HL-60/S4 treated with retinoic acid at 250 ng/mL for 4 days and 3 days (cell line): Measurements from ENCODE around the gene MYOG.

ENCODE experiments used
- in situ Hi-C: fragments of 300-500 bp; cut with MboI; formaldehyde crosslinking; loops from 2 replicates; pipeline ENCODE4 v1.7.0; 2022; ENCODE audit warnings: low sequenced_read_pairs

The MYOG gene

DNA sequence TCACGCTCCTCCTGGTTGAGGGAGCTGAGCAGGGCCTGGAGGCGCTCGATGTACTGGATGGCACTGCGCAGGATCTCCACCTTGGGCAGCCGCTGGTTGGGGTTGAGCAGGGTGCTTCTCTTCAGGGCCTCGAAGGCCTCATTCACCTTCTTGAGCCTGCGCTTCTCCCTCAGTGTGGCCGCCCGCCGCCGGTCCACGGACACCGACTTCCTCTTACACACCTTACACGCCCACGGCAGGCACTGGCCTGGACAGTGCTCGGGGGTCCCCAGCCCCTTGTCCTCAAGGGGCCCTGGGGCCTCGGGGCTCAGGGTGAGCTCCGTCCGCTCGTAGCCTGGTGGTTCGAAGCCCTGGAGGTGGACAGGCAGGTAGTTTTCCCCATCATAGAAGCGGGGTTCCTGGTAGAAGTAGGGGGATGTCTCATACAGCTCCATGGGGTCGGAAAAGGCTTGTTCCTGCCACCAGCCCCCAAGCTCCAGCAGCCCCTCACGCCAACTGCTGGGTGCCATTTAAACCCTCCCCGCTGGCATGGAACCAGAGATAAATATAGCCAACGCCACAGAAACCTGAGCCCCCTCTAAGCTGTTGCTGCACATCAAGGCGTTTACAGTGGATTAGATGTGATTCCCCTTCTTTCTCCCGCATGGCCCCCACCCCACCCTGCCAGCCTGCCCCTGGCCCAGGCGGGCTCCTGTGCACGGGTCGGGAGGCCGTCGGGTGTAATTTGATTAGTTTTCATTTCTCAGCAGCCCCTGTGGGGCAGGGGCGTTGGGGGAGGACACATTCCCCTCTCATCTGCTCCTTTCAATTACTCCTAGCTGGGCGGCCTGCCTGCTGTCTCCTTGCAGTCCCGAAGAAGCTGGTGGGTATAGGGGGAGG, at the start of gene MYOG:
Gene MYOG (minus strand): TSS at position 485 of the 879 bp plus-strand sequence. CDS start 51 bp downstream, at position 434.
- in situ Hi-C loops, result no loop called here

DNA sequence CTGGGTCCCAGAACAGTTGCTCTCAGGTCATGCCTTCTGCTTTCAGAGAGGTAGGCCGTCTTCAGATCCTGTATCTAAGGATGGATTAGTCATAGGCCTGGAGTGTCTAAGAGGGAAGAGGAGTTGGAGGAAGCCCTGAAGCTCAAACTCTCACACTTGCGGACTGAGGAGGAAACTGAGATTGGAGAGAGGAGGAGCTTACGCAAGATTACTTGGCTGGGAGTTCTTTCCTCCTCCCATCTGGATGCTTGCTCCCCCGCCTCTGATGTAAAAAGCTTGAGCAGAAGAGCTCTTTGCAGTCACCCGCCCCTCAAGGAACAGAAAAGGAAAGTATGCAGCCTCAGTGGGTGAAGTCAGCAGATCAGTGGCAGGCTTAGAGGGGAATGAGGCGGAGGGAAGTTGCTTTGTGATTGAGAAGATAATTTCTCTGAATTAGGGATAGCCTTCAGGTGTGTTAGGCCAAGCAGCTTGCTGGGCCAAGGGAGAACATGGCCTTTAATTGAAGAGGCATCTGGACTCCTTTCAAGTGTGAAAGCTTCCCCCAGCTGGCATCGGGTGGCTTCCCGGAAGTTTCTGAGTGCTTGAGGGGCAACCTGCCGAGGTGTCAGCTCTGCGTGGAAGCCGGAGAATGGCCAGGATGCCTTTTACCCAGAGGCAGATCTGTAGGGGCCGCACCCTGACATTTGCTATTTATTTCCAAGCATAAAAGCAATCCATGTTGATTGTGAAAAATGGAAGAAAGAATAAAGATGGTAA, 48.3 kb upstream of the MYOG start:
- in situ Hi-C loops, result no loop called here

DNA sequence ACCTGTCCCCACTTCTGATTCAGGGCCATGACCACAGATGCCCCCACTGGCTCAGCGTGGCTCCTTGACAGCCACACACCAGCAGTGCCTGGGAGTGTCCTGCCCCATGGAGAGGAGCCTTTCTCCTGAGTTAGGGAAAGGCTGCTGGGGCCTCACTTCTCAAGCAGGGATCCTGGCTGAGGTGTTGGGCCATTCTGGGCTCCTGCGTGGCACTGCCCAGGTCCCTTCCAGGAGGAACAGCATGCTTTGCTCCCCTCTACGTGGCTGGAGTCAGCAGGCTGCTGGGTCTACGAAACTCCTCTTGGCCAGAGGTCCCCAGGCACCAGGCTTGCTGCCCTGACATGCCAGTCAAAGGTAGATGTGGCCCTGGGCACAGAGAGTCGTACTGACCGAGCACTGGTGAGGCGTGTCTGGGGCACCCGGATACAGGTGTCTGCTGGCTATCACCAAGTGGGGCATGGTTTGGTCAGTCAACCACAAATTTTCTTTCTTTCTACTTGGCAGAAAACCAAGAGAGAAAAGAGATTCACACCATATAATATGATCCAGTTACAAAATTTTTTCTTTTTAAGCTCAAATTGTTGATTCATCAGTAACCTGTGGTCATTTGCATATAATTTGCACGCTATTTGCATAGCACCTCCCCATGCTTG, 45.9 kb upstream of the MYOG start:
- in situ Hi-C loops, result no loop called here

DNA sequence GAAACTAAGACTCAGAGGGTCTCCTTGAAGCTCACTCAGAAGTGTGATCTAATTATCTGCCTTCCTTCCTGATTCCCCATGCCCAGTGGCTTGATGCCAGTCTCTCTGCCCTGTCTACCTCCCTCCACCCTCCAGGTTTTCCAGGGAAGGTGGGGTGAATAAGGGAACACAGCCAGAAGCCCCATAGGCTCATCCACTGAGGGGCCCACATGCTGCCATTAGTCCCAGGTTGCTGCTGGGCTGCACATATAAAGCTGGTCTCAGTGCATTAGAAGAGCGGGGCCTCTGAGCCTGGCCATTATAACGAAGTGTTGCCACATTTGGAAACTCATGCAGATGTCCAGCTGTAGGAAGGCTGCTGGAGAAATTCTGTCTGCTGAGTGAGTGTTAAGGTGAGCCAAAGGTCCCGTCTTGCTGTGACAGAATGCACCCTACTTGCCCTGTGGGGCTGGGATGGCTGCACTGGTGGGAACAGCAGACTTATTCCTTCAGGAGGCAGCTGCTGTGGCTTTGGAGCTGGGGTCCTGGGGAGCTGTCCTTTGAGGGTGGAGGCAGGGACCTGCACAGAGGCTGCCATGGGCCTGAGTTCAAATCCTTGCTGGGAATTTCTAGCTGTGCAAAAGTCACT, 44.7 kb upstream of the MYOG start:
- in situ Hi-C loops, result no loop called here

DNA sequence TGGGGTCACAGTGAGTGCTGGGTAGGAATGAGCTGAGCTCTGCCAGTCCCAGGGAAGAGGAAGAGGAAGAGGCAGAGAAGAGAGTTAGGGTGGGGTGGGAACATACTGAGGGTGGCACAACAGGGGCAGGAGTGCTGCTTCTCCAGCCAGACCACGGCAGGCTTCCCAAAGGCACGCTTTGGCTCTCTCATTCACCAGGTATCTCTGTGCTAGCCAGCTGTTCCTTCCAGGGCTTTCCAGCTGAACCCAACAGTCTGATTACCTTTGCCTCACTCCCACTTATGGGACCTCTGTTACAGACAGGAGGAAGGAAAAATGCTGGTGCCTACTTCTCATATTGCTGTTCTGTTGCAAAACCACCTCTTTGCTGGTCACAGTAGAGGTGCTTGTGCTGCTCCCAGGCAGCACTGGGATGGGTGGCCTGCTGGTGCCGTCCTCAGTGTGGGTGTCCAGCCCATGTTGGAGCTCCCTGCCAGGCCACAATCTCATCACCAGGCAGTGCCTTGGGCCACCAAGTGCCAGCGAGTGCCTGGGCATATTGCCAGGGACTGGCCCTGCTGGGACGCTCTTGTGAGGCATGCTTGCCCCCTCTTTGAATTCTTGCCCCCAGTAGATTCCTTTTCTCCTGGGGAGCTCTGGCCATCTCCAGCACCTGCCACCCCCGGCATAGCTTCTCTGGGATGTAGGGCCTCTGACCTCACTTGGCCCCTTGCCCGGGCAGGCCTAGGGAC, 43.9 kb upstream of the MYOG start:
- in situ Hi-C loops, result no loop called here

DNA sequence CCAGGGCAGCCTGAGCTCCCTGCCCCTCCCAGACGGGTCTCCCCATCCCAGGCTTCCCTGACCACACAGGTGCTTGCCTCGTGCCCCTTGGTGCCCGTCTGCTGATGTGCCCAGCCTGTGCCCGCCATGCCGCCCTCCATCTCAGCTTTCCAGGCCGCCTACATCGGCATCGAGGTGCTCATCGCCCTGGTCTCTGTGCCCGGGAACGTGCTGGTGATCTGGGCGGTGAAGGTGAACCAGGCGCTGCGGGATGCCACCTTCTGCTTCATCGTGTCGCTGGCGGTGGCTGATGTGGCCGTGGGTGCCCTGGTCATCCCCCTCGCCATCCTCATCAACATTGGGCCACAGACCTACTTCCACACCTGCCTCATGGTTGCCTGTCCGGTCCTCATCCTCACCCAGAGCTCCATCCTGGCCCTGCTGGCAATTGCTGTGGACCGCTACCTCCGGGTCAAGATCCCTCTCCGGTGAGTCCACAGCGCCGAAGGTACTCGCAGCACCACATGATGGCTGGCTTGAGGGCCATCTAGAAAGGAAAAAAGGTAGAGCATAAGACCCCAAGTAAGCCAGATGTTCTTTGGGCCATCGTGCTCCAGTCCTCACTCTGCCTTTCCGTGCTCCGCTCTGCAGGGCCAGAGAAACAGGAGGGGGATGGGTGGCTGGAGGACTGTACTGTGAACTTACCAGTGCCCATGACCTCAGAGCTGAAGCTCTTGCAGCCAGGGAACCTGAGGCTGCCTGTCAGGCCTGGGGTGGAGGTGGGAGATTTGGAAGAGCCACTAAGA, 43.1 kb upstream of the MYOG start:
- in situ Hi-C loops, result no loop called here

DNA sequence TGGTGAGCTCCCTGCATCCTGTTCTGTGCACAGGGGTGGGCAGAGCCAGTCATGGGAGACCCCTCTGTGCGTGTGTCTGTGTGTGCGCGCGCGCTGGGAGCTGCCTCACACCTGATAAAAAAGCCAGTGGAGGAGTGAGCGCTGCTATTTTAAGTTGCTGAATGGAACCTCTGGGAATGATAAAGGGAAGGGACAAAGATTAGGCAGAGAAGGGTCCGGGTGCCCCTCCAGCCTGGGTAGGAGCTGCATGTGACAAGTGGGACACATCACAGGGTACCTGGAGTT, 42.6 kb upstream of the MYOG start:
- in situ Hi-C loops, result no loop called here

DNA sequence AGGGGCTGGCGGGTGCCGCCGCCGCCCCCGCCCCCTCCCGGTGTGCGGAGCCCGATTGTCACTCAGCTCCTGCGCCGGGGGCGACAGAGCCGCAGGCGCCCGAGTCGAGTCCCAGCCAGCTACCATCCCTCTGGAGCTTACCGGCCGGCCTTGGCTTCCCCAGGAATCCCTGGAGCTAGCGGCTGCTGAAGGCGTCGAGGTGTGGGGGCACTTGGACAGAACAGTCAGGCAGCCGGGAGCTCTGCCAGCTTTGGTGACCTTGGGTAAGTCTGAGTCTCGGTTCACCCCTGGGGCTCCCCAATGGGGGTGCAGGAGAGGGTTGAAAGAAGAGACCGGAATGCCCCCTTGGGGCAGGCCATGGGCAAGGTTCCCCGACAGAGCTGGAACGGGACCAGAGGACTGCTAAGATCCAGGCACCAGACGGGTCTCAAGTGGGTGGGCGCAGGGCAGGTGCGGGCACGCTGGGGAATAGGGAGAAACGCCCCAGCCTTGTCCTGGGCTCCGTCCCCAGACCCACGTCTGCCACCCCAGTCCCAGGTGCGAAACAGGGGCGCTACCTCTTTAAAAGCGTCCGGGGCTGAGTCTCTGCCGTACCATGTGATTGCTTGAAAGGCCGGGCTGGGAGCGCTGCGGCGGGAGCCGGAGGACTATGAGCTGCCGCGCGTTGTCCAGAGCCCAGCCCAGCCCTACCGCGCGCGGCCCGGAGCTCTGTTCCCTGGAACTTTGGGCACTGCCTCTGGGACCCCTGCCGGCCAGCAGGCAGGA, 42.0 kb upstream of the MYOG start, which contains the start of gene ADORA1:
Gene ADORA1 (plus strand): TSS at position 61 of the 765 bp plus-strand sequence. CDS start 1,116 bp downstream, outside the sequence.
- in situ Hi-C loops, result no loop called here

DNA sequence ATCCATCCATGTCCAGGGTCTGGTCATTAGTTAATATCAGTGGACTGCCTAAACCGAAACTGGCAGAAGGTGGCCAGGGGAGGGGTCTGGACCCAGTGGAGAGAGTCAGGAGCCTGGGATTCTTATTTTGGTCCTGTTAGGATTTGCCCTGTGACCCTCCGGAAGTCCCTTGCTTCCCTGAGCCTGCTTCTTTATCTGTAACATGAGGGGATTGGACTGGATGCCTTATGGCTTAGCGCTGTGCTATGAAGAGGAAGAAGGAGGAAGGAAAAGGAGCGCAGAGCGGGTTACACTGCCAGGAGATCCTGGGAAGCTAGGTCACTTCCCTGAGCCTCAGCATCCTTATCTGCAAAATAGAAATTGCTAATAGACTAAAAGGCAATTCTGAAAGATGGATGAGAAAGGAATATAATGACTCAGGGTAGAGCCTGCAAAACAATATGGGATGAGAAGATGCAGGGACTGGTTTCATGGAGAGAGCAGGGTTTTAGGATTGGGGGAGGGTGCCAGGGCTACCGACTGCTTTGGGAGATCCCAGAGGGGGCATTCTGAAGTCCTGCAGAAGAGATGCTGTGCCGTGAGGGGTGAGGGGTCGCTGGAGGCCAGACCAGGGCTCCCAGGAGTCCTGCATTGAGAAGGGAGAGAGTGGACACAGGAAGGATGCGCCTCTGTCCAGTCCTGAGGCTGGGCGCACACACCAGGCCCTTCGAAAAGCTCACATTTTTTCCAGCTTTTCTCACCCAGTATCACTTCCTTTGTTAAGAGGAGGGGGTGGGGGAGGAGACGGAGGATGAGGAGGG, 41.3 kb upstream of the MYOG start:
- in situ Hi-C loops, result no loop called here

DNA sequence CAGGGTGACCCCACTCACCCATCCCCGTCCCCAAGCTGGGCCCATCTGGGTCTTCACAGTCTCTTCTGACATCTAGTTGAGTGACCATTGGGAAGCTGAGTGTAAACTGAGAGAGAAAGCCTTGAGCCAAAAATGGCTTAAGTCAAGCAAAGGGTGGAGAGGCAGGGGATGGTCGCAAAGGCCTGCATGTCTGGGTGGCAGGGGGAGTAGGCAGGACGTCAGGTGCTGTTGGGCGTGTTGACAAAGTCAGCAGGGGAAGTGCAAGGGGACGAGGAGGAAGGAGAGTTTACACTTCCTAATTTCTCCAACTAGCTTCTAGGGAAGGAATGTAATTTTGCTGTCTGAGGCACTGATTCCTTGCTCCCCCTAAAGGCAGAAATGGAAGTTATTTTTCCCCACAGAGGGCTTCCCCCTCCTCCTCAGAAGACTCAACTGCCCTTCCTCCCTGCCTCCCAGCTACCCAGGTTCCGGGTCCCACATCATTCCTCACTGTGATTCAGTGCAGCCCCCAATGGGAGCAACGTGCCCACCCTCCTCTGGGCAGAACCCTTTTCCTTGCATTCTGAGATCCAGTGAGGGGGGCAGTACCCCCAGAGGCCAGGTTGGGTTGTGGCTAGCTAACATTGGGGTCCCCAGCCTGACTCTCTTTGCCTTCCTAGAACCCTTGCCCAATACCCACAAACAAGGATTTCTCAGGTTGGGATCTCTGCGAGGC, 40.5 kb upstream of the MYOG start:
- in situ Hi-C loops, result no loop called here

DNA sequence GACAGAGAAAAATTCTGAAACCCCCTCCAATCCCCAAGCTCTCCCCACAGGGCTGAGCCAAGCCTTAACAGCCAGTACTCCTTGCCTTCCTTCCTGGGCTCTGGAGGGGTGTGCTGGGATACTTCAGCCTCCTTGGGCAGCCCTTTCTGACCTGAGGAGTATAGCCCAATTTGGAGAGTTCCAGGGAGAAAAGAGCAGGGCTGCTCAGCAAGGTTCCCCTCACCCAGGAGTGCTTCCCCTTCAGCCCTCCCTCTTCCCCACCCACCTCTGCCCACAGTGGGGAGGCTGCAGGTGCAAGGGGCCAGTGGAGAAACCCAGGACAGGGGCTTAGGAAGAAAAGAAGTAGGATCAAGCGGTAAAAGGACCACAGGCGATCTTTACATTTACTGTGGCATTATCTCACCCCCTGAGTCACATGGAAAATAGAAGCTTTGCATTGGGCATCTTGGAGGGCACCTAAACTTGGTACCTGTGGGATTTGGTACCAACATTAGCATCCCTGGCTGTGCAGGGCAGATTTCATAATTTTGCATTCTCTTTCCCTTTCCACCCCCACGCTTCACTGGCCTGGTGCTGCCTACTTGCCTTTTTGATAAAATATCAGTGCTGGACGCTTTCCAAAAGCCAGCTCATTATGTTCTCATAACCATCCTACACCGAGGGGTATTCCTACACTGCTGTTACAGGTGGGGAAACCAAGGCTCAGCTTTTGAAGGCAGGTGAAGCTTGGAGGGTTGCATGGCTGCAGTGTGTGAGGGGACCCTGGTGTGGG, 38.9 kb upstream of the MYOG start:
- in situ Hi-C loops, result no loop called here

DNA sequence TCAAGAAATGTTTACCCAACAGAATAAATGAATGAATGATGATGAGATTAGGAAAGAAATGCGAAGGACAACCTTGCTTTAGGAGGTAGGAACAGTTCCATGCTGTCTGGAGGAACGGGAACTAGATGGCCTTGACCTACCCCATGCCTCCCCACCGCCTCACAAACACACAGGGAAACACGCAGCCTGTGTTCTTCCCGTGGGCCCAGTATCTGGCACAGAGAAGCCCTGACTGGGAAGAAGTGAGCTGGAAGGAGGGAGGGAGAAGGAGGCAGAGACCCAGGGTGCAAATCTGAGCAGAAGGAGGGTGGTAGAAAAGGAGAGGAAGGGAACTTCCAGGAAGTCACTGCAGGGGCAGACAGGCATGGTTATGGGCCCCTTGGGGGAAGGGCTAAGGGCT, 38.2 kb upstream of the MYOG start:
- in situ Hi-C loops, result no loop called here

DNA sequence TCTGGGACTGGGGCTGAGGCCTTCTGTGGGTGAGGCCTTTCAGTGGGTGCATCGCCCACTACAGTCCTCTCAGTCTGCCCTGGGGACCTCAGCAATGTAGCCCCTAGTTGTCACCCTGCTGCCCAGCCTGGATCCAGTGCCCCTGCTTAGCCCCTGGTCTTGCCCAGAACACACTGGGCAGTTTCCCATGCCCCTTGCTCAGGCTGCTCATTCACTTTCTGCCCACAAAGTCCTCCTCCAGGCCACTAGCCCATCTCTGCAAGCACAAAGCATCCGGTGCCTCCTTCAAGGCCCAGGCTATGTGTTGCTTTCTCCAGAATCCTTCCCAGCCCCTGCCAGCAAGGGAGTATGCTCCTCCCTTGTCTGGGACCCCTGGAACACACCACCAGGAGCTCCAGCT, 36.3 kb upstream of the MYOG start:
- in situ Hi-C loops, result no loop called here

DNA sequence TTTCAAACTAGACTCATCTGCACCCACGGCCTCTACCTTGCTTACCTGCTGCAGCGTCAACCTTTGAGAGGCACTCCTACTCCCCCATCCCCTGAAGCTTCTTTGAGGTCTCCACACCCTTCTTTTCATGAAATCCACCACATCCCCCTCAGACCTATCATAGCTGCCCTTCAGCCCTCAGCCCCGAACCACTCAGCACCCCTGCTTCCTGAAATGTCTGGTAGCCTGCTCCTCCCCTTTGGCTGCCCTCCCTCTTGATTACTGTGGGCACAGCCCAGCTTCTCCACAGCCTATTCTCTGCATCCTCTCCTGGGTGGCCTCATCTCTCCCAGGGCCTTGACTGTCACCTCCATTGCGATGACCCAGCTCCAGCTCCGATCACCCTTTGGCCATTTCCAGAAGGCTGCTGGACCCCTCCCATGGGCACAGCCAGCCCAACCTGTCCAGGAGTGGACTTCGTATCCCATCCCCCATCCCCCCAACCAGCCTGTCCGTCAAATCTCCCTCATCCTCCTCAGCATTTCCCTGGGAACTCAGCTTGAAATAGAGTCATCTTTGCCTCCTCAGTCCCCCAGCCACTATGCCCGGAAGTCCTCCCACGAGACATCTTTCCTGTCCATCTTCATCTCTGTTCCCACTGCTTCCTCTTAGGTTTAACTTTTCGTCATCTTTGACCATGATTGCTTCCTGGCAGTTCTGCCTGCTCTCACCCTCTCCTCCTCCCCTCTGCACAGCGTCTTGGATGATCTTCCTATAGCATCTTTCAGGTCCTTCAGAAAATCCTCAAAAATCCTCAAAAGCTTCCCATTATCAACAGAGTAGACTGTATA, 35.6 kb upstream of the MYOG start:
- in situ Hi-C loops, result no loop called here

DNA sequence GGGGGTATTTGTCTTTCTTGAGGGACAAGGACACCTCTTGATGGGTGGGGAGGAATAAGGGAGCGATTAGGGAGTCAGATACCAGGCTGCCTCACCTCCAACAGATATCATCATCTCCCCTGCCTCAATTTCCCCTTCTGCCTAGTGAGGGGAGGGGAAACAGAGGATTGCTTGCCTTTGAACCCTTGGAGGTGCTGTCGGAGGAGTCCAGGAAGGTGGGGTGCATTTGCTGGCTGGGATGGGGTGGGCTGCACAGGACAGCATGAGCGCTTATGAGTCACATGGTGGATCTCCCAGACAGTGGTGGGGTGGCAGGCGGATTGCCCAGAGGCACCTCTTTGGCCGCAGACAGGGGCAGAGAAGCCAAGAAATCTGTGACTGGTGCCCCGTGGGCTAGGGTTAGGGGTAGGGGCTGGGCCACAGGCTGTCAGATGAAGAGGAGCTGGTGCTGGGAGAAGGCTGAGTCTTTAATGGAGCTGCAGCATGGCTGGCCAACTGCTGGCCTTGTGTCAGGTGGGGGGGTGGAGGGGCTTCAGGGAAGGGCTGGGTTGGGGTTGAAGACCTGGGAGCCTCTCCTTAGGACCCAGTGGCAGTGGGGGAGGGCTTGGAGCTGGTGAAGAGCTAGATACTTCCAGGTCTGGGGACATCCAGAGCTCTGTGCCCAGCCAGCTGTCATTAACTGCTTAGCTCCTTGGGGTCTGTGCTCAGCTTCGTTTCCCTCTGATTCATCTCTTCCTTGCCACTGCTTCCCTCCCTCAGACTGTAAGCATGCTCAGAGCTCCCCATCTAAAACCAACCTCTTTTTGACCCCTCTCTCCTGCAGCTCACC, 34.7 kb upstream of the MYOG start:
- in situ Hi-C loops, result no loop called here
